HepG2 (cell line): Measurements from ENCODE around the gene EPS8. TPM values are rescaled to one million over a fixed set of nuclear protein-coding genes. Genes with fewer than 3 reads are reported as not detected.

Source experiments
- ATAC-seq: fragments of 200-7000 bp; cut with Tn5 transposase; 3 replicates; pipeline ENCODE4 v1.9.1; 2020; ENCODE audit warnings: mild to moderate bottlenecking, moderate library complexity
- BruUV-seq: library from RNA; stranded (reverse); fragments of 400-500 nt; replicated peaks from 2 replicates; lab custom pipeline; 2021; lab: Mats Ljungman, UMichigan
- CTCF ChIA-PET: fragments of 300-600 bp; formaldehyde crosslinking; extraction: SDS; loops from one replicate; lab custom pipeline; 2021; ENCODE audit warnings: low total read pairs, inconsistent platforms, low intra/inter-chr PET ratio; lab: Yijun Ruan, JAX
- POLR2A ChIA-PET: fragments of 350-600 bp; sonication (Branson Sonifier 250); formaldehyde crosslinking; loops from one replicate; lab custom pipeline; 2020; ENCODE audit warnings: antibody characterized with exemption, inconsistent platforms; lab: Yijun Ruan, JAX
- DNase-seq: peaks from one replicate; pipeline ENCODE4 v3.0.0-alpha.2; 2015; ENCODE audit warnings: low spot score
- FAIRE-seq: peaks from 3 replicates; lab custom pipeline; 2011; peaks lifted over from hg19 to GRCh38; lab: Jason Lieb, UNC
- H2AFZ ChIP-seq: one replicate; pipeline ENCODE4 v1.6.1; 2011; ENCODE audit warnings: low read length, inconsistent platforms
- H3K27ac ChIP-seq: fragments of 300-600 bp; 3 replicates; pipeline ENCODE4 v1.8.0; 2011; ENCODE audit warnings: mixed run types, mild to moderate bottlenecking, mixed read lengths, low read length, inconsistent platforms; ENCODE audit not compliant: insufficient read depth; ENCODE audit errors: extremely low read length
- H3K27me3 ChIP-seq, 2 experiments: fragments of 200-600 bp in 1 of 2; 2 replicates in 1 of 2; 3 replicates in 1 of 2; pipeline versions ENCODE4 v1.6.0 to v1.8.0; 2011; ENCODE audit warnings: low read length in 2 of 2, mild to moderate bottlenecking in 2 of 2, moderate library complexity in 2 of 2, inconsistent platforms in 1 of 2; ENCODE audit not compliant: insufficient read depth in 2 of 2, control insufficient read depth in 1 of 2
- H3K36me3 ChIP-seq, 2 experiments: fragments of 200-600 bp in 1 of 2; replicated peaks in 1 of 2; 2 replicates in 1 of 2; 3 replicates in 1 of 2; pipeline versions ENCODE4 v1.5.1 to v1.8.0; 2011; ENCODE audit warnings: low read length in 2 of 2, inconsistent platforms in 1 of 2; ENCODE audit not compliant: insufficient read depth in 2 of 2, control insufficient read depth in 1 of 2
- H3K4me1 ChIP-seq: 2 replicates; pipeline ENCODE4 v1.5.1; 2012; ENCODE audit warnings: low read length, inconsistent platforms; ENCODE audit not compliant: insufficient read depth
- H3K4me2 ChIP-seq: 2 replicates; pipeline ENCODE4 v1.6.0; 2011; ENCODE audit warnings: low read depth, low read length, inconsistent platforms
- H3K4me3 ChIP-seq, 3 experiments: fragments of 200-600 bp in 1 of 3; sonication (generic), shearing (Covaris generic) in 1 of 3; replicated peaks in 1 of 3; 2 replicates each; pipeline ENCODE4 v1.5.1; 2011 to 2016; ENCODE audit warnings: low read length in 3 of 3, inconsistent platforms in 2 of 3, low read depth in 2 of 3, mild to moderate bottlenecking in 2 of 3, control low read depth in 1 of 3, mixed read lengths in 1 of 3; ENCODE audit not compliant: insufficient read depth in 1 of 3
- H3K79me2 ChIP-seq: one replicate; pipeline ENCODE4 v1.6.1; 2011; ENCODE audit warnings: low read length, inconsistent platforms; ENCODE audit not compliant: insufficient read depth
- H3K9ac ChIP-seq: 2 replicates; pipeline ENCODE4 v1.6.0; 2011; ENCODE audit warnings: mild to moderate bottlenecking, low read depth, low read length, inconsistent platforms; ENCODE audit not compliant: insufficient read depth
- H3K9me3 ChIP-seq: 2 replicates; pipeline ENCODE4 v1.5.1; 2012; ENCODE audit warnings: mild to moderate bottlenecking, low read length
- H4K20me1 ChIP-seq: 2 replicates; pipeline ENCODE4 v1.6.0; 2011; ENCODE audit warnings: inconsistent platforms, mild to moderate bottlenecking, low read length, moderate library complexity; ENCODE audit not compliant: insufficient read depth
- ARID3A ChIP-seq: IDR thresholded peaks from 2 replicates; pipeline ENCODE4 v1.6.1; 2012; ENCODE audit warnings: low read depth, low read length, improper control_type of control experiment
- GLI4 ChIP-seq: sonication (generic); formaldehyde crosslinking; IDR thresholded peaks from 2 replicates; pipeline ENCODE4 v1.5.1; 2020; ENCODE audit warnings: missing genetic modification reagents, mild to moderate bottlenecking, moderate library complexity, borderline replicate concordance
- HMGA1 ChIP-seq: sonication (generic); formaldehyde crosslinking; conservative IDR thresholded peaks from 2 replicates; pipeline ENCODE4 v1.4.0; 2020; ENCODE audit warnings: missing genetic modification reagents
- HNRNPL ChIP-seq: fragments of 200-400 bp; formaldehyde crosslinking; IDR thresholded peaks from 2 replicates; pipeline ENCODE4 v1.6.1; 2017; ENCODE audit warnings: mild to moderate bottlenecking, low read depth, low read length
- NAIF1 ChIP-seq: sonication (generic); formaldehyde crosslinking; IDR thresholded peaks from 2 replicates; pipeline ENCODE4 v1.5.0; 2020; ENCODE audit warnings: mild to moderate bottlenecking, missing genetic modification reagents, borderline replicate concordance
- RBAK ChIP-seq: sonication (generic); formaldehyde crosslinking; IDR thresholded peaks from 2 replicates; pipeline ENCODE4 v1.5.1; 2020; ENCODE audit warnings: mild to moderate bottlenecking, missing genetic modification reagents
- RFXANK ChIP-seq: IDR thresholded peaks from 2 replicates; pipeline ENCODE4 v1.6.1; 2016
- SNAPC4 ChIP-seq: sonication (generic); formaldehyde crosslinking; IDR thresholded peaks from 2 replicates; pipeline ENCODE4 v1.4.0; 2020; ENCODE audit warnings: mild to moderate bottlenecking, missing genetic modification reagents
- TIGD3 ChIP-seq: sonication (generic); formaldehyde crosslinking; IDR thresholded peaks from 2 replicates; pipeline ENCODE4 v1.5.1; 2020; ENCODE audit warnings: mild to moderate bottlenecking, missing genetic modification reagents, borderline replicate concordance
- YY1 ChIP-seq: IDR thresholded peaks from 2 replicates; pipeline ENCODE4 v1.6.1; 2011; ENCODE audit warnings: low read length, low read depth, moderate library complexity, mild to moderate bottlenecking; ENCODE audit not compliant: insufficient read depth, insufficient replicate concordance
- ZKSCAN8 ChIP-seq: IDR thresholded peaks from 2 replicates; pipeline ENCODE4 v1.6.1; 2016; ENCODE audit warnings: borderline replicate concordance, missing genetic modification reagents, missing compliant biosample characterization
- ZNF546 ChIP-seq: sonication (generic); formaldehyde crosslinking; conservative IDR thresholded peaks from 2 replicates; pipeline ENCODE4 v1.8.1; 2023; ENCODE audit warnings: mild to moderate bottlenecking, missing genetic modification reagents
- ZNF703 ChIP-seq: sonication (generic); formaldehyde crosslinking; IDR thresholded peaks from 2 replicates; pipeline ENCODE4 v1.5.1; 2020; ENCODE audit warnings: missing genetic modification reagents, mild to moderate bottlenecking, moderate library complexity, borderline replicate concordance
- ZNF841 ChIP-seq: sonication (generic); formaldehyde crosslinking; IDR thresholded peaks from 2 replicates; pipeline ENCODE4 v1.8.1; 2023; ENCODE audit warnings: missing genetic modification reagents, borderline replicate concordance
- WGBS: methylation state at CpG from one replicate; pipeline ENCODE4 v1.1.6; 2017; ENCODE audit warnings: low lambda C conversion rate; 5-methylcytosine and 5-hydroxymethylcytosine counted together
- in situ Hi-C: cut with HindIII; loops from 2 replicates; pipeline ENCODE4 v1.10.0; 2017; ENCODE audit warnings: low pct_unique_long_range_greater_than_20kb; ENCODE audit not compliant: extremely low pct_ligation_motif_present
- intact Hi-C: fragments of 100-400 bp; cut with micrococcal nuclease; formaldehyde crosslinking; loops from one replicate; pipeline ENCODE4 v1.10.0; 2022; ENCODE audit not compliant: unreplicated experiment
- polyA plus RNA-seq, 8 experiments: library from polyadenylated mRNA; depleted of rRNA in 3 of 8; stranded (reverse) in 7 of 8; unstranded in 1 of 8; fragments of >200 nt; fragmentation: Illumina TruSeq in 4 of 8; extraction: Trizol in 4 of 8; gene quantifications; 2 replicates each; pipeline versions ENCODE4 v1.2.1 to v1.2.3, GENCODE V29; 2011 to 2016; ENCODE audit warnings: low read depth in 4 of 8, missing spikeins in 1 of 8, mixed read lengths in 1 of 8; ENCODE audit not compliant: insufficient read depth in 1 of 8
- total RNA-seq, 5 experiments: library from RNA; depleted of rRNA; stranded (reverse); fragments of >200 nt; fragmentation: Illumina TruSeq; extraction: Trizol; gene quantifications; 2 replicates each; pipeline ENCODE4 v1.2.3, GENCODE V29; 2016; ENCODE audit warnings: low read depth in 1 of 5

The EPS8 gene
- total and polyA plus RNA-seq, 2 of the 13 experiments (the other 11 are each of a cell fraction or from before 2014, with no cell fraction given): 37.1 to 43.4 TPM

GRCh38 chr12:15741082-15741481, 48.1 kb downstream of the EPS8 start:
- Histone ChIP-seq H3K4me3 (no peak overlapping the region), H3K4me1 (no peaks in the 10 kb centered on the region), H4K20me1 (no peaks in the 10 kb centered on the region), H3K9me3 (no peaks in the 10 kb centered on the region), H3K36me3 (peaks cover 0 to 1% of the 10 kb centered on the region in 2 experiments; a peak in 1 of 5 replicates), H3K27ac (no peak overlapping the region), H3K79me2 (peaks cover 54% of the 10 kb centered on the region), H3K9ac (no peak overlapping the region), H3K27me3 (no peaks in the 10 kb centered on the region), H2AFZ (no peak overlapping the region), H3K4me2 (no peak overlapping the region)
- in situ Hi-C loops: no loop called here
- FAIRE-seq (no peak), ATAC-seq (no peak), DNase-seq (no peak)
- CTCF ChIA-PET: no interaction called here
- 86% methylated on average over 2 of the region's 2 CpGs for WGBS
- BruUV-seq: no TSS peak
- intact Hi-C loops: no loop called here
- POLR2A ChIA-PET: no interaction called here
- TF ChIP-seq SNAPC4 (CRISPR knock-in tag): no peak
- TF ChIP-seq RFXANK (CRISPR knock-in tag): no peak
- no peak for TF ChIP-seq RBAK (CRISPR knock-in tag)
- TF ChIP-seq TIGD3 (CRISPR knock-in tag): no peak
- TF ChIP-seq ARID3A: no peak
- no peak for TF ChIP-seq HMGA1
- TF ChIP-seq GLI4 (CRISPR knock-in tag): no peak
- TF ChIP-seq NAIF1 (CRISPR knock-in tag): no peak
- no peak for TF ChIP-seq HNRNPL
- no peak for TF ChIP-seq ZKSCAN8 (CRISPR knock-in tag)
- no peak for TF ChIP-seq ZNF703 (CRISPR knock-in tag)
- no peak for TF ChIP-seq ZNF546
- TF ChIP-seq ZNF841 (CRISPR knock-in tag): no peak
- no peak for TF ChIP-seq YY1
